ENCODE results near the gene FAAP20. TPM values are rescaled to one million over a fixed set of nuclear protein-coding genes. Genes with fewer than 3 reads are reported as not detected.

FAAP20 gene
- total RNA-seq, 1 donor from 2014 or later: 77.9 TPM

DNA sequence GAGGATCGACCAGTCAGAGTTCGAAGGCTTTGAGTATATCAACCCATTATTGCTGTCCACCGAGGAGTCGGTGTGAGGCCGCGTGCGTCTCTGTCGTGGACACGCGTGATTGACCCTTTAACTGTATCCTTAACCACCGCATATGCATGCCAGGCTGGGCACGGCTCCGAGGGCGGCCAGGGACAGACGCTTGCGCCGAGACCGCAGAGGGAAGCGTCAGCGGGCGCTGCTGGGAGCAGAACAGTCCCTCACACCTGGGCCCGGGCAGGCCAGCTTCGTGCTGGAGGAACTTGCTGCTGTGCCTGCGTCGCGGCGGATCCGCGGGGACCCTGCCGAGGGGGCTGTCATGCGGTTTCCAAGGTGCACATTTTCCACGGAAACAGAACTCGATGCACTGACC lies 9.6 kb downstream of the FAAP20 start:
- DNase-seq (ENCODE audit: low spot score, unreplicated experiment): no peak
- Mint-ChIP-seq H3K36me3 (ENCODE audit: insufficient read depth) (peaks cover 10% of the 10 kb centered on the region), H3K27me3 (no peaks in the 10 kb centered on the region), H3K4me1 (ENCODE audit: low read depth) (peaks cover 2% of the 10 kb centered on the region), H3K9me3 (ENCODE audit: low read depth) (no peaks in the 10 kb centered on the region), H3K4me3 (ENCODE audit: low read depth) (no peak overlapping the region), H3K27ac (no peak overlapping the region)
- TF ChIP-seq, protein P1, sequence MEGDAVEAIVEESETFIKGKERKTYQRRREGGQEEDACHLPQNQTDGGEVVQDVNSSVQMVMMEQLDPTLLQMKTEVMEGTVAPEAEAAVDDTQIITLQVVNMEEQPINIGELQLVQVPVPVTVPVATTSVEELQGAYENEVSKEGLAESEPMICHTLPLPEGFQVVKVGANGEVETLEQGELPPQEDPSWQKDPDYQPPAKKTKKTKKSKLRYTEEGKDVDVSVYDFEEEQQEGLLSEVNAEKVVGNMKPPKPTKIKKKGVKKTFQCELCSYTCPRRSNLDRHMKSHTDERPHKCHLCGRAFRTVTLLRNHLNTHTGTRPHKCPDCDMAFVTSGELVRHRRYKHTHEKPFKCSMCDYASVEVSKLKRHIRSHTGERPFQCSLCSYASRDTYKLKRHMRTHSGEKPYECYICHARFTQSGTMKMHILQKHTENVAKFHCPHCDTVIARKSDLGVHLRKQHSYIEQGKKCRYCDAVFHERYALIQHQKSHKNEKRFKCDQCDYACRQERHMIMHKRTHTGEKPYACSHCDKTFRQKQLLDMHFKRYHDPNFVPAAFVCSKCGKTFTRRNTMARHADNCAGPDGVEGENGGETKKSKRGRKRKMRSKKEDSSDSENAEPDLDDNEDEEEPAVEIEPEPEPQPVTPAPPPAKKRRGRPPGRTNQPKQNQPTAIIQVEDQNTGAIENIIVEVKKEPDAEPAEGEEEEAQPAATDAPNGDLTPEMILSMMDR (IDR thresholded peaks at IDR 0.05; ENCODE audit: unreplicated experiment): no peak

DNA sequence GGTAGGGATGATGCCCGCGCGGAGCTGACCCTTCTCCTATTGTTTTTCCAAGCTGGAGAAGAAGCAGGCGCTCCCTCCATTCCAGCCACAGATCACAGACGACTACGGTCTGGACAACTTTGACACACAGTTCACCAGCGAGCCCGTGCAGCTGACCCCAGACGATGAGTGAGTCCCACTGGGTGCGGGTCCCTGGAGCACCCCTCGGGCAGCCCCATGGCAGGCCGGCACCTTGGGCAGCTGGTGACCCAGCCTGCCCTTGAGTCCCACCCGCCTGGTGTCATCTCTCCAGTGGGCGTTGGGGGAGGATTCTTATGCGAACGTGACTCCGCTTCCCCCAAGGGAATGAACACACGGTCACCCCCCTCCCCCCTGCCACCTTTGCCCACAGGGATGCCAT lies 10.0 kb downstream of the FAAP20 start:
- H3K9me3 Mint-ChIP-seq (ENCODE audit: low read depth): no peaks in the 10 kb centered on the region
- no peak overlapping the region for H3K4me3 Mint-ChIP-seq (ENCODE audit: low read depth)
- H3K27me3 Mint-ChIP-seq: no peaks in the 10 kb centered on the region
- TF ChIP-seq, protein P1 (IDR thresholded peaks at IDR 0.05; ENCODE audit: unreplicated experiment): no peak
- DNase-seq (ENCODE audit: low spot score, unreplicated experiment): no peak
- no peak overlapping the region for H3K27ac Mint-ChIP-seq
- peaks cover 10% of the 10 kb centered on the region for H3K36me3 Mint-ChIP-seq (ENCODE audit: insufficient read depth)
- peaks cover 2% of the 10 kb centered on the region for H3K4me1 Mint-ChIP-seq (ENCODE audit: low read depth)

DNA sequence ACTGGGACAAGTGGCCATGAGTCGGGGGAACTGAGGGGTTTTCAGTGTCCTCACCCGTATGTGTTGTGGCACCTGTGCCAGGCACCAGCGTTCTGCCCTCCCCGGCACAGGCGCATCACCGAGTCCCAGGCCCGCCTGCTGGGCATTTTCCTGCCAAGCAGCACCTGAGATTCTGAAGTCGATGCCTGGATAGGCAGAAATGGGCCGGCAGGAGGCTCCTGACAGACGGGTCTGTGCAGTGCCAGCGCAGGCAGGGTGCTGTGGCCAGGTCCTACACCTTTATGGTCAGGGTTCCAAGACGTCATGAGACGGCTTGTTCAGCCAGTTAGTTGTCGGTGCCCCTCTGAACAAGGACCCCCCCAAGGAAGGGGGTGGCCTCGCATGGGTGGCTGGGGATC lies 10.6 kb downstream of the FAAP20 start:
- DNase-seq (ENCODE audit: low spot score, unreplicated experiment): no peak
- H3K4me3 Mint-ChIP-seq (ENCODE audit: low read depth): no peak overlapping the region
- no peak overlapping the region for H3K27ac Mint-ChIP-seq
- TF ChIP-seq, protein P1 (IDR thresholded peaks at IDR 0.05; ENCODE audit: unreplicated experiment): no peak
- peaks cover 10% of the 10 kb centered on the region for H3K36me3 Mint-ChIP-seq (ENCODE audit: insufficient read depth)
- no peaks in the 10 kb centered on the region for H3K27me3 Mint-ChIP-seq
- H3K4me1 Mint-ChIP-seq (ENCODE audit: low read depth): no peaks in the 10 kb centered on the region
- no peaks in the 10 kb centered on the region for H3K9me3 Mint-ChIP-seq (ENCODE audit: low read depth)

DNA sequence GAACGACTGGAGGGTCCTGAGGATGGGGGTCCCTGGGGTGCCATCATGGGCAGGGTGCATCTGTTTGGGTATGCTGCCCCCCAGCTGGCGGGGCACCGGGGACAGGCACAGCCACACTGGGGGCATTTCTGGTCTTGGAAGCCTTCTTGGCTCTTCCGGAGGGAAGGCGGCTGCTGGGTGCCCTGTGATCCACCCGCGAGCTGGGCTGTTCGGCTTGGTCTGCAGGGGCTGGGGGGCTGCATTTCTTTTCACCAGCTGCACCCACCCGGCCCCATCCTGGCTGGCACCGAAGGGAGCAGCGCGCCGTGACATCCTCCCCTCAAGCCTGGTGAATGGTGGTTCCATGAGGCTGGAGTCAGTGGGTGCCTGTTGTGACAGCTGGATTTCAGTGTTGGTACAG lies 12.2 kb downstream of the FAAP20 start:
- TF ChIP-seq, protein P1 (IDR thresholded peaks at IDR 0.05; ENCODE audit: unreplicated experiment): no peak
- no peak for DNase-seq (ENCODE audit: low spot score, unreplicated experiment)
- H3K9me3 Mint-ChIP-seq (ENCODE audit: low read depth): no peaks in the 10 kb centered on the region
- H3K4me1 Mint-ChIP-seq (ENCODE audit: low read depth): no peaks in the 10 kb centered on the region
- no peak overlapping the region for H3K4me3 Mint-ChIP-seq (ENCODE audit: low read depth)
- no peaks in the 10 kb centered on the region for H3K27me3 Mint-ChIP-seq
- no peak overlapping the region for H3K27ac Mint-ChIP-seq
- peaks cover 12% of the 10 kb centered on the region for H3K36me3 Mint-ChIP-seq (ENCODE audit: insufficient read depth)

DNA sequence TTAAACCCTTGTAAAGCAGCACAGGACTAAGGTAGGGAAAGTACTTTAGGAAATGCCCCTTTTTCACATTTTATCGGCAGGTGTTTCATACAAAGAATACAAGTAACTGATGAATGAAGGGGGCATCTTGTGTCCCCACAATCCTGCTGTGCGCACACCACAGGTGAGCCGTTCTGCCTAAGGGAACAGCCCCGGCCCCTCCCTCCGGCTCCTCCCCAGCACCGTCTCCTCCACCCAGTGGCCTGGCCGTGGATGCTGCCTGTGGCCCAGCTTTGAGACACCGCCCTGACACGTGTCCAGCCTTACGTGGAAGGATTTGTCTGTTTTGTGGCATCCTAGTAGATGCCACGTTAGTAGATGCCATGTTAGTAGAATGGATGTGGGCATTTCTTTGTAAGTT lies 12.8 kb downstream of the FAAP20 start:
- H3K27me3 Mint-ChIP-seq: no peaks in the 10 kb centered on the region
- no peak overlapping the region for H3K27ac Mint-ChIP-seq
- H3K36me3 Mint-ChIP-seq (ENCODE audit: insufficient read depth): peaks cover 12% of the 10 kb centered on the region
- no peaks in the 10 kb centered on the region for H3K4me1 Mint-ChIP-seq (ENCODE audit: low read depth)
- TF ChIP-seq, protein P1 (IDR thresholded peaks at IDR 0.05; ENCODE audit: unreplicated experiment): no peak
- no peaks in the 10 kb centered on the region for H3K9me3 Mint-ChIP-seq (ENCODE audit: low read depth)
- DNase-seq (ENCODE audit: low spot score, unreplicated experiment): no peak
- no peak overlapping the region for H3K4me3 Mint-ChIP-seq (ENCODE audit: low read depth)
